HL-60 (cell line): ENCODE results near the gene DIO2.

Experiments
- DNase-seq, 2 experiments: peaks; one replicate each; pipeline ENCODE4 v3.0.0-alpha.2; 2010 to 2020; ENCODE audit warnings: low read depth in 1 of 2, low spot score in 1 of 2
- H3K27ac ChIP-seq: fragments of 250-450 bp; sonication (Bioruptor Pico); replicated peaks from 2 replicates; pipeline ENCODE4 v1.5.1; 2020; ENCODE audit warnings: mild to moderate bottlenecking, moderate library complexity
- H3K27me3 ChIP-seq: fragments of 250-450 bp; sonication (Bioruptor Pico); 2 replicates; pipeline ENCODE4 v1.5.1; 2021; ENCODE audit warnings: mild to moderate bottlenecking, moderate library complexity; ENCODE audit not compliant: insufficient read depth, poor library complexity, severe bottlenecking
- H3K4me3 ChIP-seq: replicated peaks from 2 replicates; pipeline ENCODE4 v1.5.1; 2011; ENCODE audit warnings: mild to moderate bottlenecking, control low read depth, low read length; ENCODE audit not compliant: insufficient read depth
- GABPA ChIP-seq: IDR thresholded peaks from 2 replicates; pipeline ENCODE4 v1.6.1; 2012; ENCODE audit warnings: low read depth
- POLR2AphosphoS5 ChIP-seq: IDR thresholded peaks from 2 replicates; pipeline ENCODE4 v1.6.1; 2012; ENCODE audit warnings: low read depth
- SPI1 ChIP-seq: IDR thresholded peaks from 2 replicates; pipeline ENCODE4 v1.6.1; 2012; ENCODE audit warnings: low read depth, mild to moderate bottlenecking, borderline replicate concordance
- TF ChIP-seq, protein P1 (sequence below): IDR thresholded peaks from one replicate; pipeline ENCODE4 v1.5.1; 2011; ENCODE audit warnings: low read length, control low read depth, inconsistent platforms; ENCODE audit not compliant: insufficient read depth
- TF ChIP-seq, protein P2 (sequence below): IDR thresholded peaks from 2 replicates; pipeline ENCODE4 v1.6.1; 2012; ENCODE audit warnings: low read depth; ENCODE audit not compliant: insufficient replicate concordance

DIO2 gene

DNA sequence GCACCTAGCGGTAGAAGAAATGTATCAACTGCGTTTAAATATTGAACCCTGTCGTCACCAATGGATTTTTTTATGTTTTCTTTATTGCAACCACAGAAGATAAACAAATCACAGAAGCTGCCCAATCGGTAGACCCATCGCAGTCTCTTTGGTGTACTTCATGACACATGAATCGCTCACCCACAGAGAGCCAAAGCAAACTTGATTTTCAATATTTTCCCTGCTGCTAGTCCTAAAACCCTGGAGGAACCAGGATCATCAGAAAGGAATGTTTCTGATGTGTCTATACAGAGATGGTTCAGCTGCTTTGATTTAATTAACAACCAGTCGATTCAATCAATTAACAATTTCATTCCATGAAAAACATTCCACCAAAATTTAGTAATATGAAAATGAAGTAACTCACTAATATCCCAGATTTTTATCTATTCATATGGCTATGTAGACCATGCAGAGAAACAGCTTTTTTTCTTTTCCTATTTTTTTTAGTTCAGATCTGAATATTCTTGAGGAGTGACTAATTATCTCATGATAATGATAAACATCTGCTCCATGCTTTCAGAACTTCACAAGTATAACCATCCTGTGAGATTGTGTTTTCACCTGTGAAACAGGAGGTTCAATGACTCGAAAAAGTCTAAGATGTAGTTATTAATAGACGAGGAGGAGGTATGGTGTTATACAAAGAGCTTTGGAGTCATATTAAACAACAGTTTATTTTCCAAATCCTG, 46.1 kb downstream of the DIO2 start:
- Histone ChIP-seq H3K4me3 (no peak overlapping the region), H3K27me3 (no peaks in the 10 kb centered on the region), H3K27ac (no peak overlapping the region)
- TF ChIP-seq, protein P1, sequence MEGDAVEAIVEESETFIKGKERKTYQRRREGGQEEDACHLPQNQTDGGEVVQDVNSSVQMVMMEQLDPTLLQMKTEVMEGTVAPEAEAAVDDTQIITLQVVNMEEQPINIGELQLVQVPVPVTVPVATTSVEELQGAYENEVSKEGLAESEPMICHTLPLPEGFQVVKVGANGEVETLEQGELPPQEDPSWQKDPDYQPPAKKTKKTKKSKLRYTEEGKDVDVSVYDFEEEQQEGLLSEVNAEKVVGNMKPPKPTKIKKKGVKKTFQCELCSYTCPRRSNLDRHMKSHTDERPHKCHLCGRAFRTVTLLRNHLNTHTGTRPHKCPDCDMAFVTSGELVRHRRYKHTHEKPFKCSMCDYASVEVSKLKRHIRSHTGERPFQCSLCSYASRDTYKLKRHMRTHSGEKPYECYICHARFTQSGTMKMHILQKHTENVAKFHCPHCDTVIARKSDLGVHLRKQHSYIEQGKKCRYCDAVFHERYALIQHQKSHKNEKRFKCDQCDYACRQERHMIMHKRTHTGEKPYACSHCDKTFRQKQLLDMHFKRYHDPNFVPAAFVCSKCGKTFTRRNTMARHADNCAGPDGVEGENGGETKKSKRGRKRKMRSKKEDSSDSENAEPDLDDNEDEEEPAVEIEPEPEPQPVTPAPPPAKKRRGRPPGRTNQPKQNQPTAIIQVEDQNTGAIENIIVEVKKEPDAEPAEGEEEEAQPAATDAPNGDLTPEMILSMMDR, result no peak
- no peak for TF ChIP-seq GABPA
- no peak for TF ChIP-seq SPI1
- TF ChIP-seq POLR2AphosphoS5, result no peak
- TF ChIP-seq, protein P2, sequence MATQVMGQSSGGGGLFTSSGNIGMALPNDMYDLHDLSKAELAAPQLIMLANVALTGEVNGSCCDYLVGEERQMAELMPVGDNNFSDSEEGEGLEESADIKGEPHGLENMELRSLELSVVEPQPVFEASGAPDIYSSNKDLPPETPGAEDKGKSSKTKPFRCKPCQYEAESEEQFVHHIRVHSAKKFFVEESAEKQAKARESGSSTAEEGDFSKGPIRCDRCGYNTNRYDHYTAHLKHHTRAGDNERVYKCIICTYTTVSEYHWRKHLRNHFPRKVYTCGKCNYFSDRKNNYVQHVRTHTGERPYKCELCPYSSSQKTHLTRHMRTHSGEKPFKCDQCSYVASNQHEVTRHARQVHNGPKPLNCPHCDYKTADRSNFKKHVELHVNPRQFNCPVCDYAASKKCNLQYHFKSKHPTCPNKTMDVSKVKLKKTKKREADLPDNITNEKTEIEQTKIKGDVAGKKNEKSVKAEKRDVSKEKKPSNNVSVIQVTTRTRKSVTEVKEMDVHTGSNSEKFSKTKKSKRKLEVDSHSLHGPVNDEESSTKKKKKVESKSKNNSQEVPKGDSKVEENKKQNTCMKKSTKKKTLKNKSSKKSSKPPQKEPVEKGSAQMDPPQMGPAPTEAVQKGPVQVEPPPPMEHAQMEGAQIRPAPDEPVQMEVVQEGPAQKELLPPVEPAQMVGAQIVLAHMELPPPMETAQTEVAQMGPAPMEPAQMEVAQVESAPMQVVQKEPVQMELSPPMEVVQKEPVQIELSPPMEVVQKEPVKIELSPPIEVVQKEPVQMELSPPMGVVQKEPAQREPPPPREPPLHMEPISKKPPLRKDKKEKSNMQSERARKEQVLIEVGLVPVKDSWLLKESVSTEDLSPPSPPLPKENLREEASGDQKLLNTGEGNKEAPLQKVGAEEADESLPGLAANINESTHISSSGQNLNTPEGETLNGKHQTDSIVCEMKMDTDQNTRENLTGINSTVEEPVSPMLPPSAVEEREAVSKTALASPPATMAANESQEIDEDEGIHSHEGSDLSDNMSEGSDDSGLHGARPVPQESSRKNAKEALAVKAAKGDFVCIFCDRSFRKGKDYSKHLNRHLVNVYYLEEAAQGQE, result no peak
- DNase-seq, result no peak

DNA sequence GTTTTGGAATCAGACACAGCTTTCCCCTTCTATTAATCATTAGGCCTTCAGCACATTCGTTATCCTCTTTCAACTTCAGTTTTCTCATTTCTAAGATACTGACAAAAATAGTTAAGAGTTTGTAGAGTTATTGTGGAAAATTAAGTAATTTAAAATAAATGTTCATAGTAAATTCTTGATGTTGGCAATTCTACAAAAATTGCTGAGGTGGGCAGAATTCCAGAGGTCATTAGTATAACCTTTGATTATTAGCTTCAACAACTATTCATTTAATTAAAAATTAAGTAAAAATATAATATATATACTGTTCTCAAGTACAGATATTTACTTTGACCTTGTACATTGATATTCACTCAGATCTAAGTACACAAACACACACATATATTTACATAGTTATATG, 58.5 kb downstream of the DIO2 start:
- Histone ChIP-seq H3K4me3 (no peak overlapping the region), H3K27me3 (no peaks in the 10 kb centered on the region), H3K27ac (no peak overlapping the region)
- TF ChIP-seq GABPA, result no peak
- TF ChIP-seq, protein P1, result no peak
- TF ChIP-seq, protein P2, result no peak
- TF ChIP-seq POLR2AphosphoS5, result no peak
- no peak for DNase-seq

DNA sequence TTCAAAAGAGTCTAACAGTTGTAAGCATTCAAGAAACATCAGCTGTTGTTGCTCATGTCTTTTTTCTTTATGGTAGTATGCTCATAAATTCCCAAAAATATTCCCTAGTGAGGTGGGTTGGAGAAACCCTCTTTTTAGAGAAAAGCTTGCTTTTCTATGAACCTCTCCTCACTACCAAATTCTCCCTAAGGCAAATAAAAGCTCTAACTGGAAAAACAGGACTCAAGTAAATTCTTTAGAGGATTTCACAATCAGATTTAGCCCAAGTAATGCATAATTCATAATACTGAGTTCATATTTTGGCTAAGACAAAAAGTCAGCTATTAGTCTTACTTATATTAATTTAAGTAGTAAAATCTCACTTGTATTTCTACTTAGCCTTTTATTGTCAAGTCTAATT, 59.1 kb downstream of the DIO2 start:
- H3K4me3 ChIP-seq, result no peak overlapping the region
- H3K27me3 ChIP-seq, result no peaks in the 10 kb centered on the region
- TF ChIP-seq, protein P1, result no peak
- TF ChIP-seq POLR2AphosphoS5 (no peak), GABPA (no peak), SPI1 (no peak)
- TF ChIP-seq, protein P2, result no peak
- H3K27ac ChIP-seq, result no peak overlapping the region
- DNase-seq, result no peak
